ENCODE measurements around the gene PLCH2.

GRCh38 chr1:2475571-2475970 is 518 bp upstream of the PLCH2 start:
- TF ChIP-seq TAF1 (IDR thresholded peaks at IDR 0.05; ENCODE audit: borderline replicate concordance, low read depth, low read length), result no peak
- no peak for TF ChIP-seq POLR2A (IDR thresholded peaks at IDR 0.05; ENCODE audit: low read depth, low read length)

Data from GM12892 (cell line).